OCI-LY1 (cell line): ENCODE measurements around the gene WIPF1.

ENCODE experiments used
- CTCF ChIP-seq: fragments of 200-600 bp; sonication (generic), shearing (Covaris generic); IDR thresholded peaks from 2 replicates; pipeline ENCODE4 v1.5.1; 2017; ENCODE audit warnings: mild to moderate bottlenecking, antibody characterized with exemption, low read length, moderate library complexity, mixed read lengths
- EZH2 ChIP-seq: fragments of 200-600 bp; sonication (generic), shearing (Covaris generic); IDR thresholded peaks from 2 replicates; pipeline ENCODE4 v1.8.0; 2017; ENCODE audit warnings: borderline replicate concordance, mixed run types, mild to moderate bottlenecking, antibody characterized with exemption, low read length, moderate library complexity, mixed read lengths

- no peak for TF ChIP-seq EZH2
- no peak for TF ChIP-seq CTCF
Observed at GRCh38 chr2:174566871-174567270, 30.7 kb downstream of the WIPF1 start.
